PC-9 (cell line): ENCODE data around the gene DDX17. TPM values are rescaled to one million over a fixed set of nuclear protein-coding genes. Genes with fewer than 3 reads are reported as not detected.

ENCODE experiments used
- BruUV-seq: library from RNA; stranded (reverse); fragments of 400-500 nt; replicated peaks from 2 replicates; lab custom pipeline; 2021; lab: Mats Ljungman, UMichigan
- CTCF ChIA-PET: fragments of 300-600 bp; sonication (Branson Sonifier 250); formaldehyde crosslinking; loops from one replicate; lab custom pipeline; 2022; ENCODE audit warnings: antibody characterized with exemption; lab: Charles Lee
- POLR2A ChIA-PET: fragments of 300-600 bp; sonication (Branson Sonifier 250); formaldehyde crosslinking; loops from one replicate; lab custom pipeline; 2022; ENCODE audit warnings: antibody characterized with exemption; ENCODE audit not compliant: unreplicated experiment; lab: Charles Lee
- DNase-seq, 2 experiments: peaks; one replicate each; pipeline versions ENCODE4 v3.0.0 to v3.0.0-alpha.2; 2015 to 2022; ENCODE audit warnings: mixed read lengths in 1 of 2
- H2AFZ ChIP-seq: fragments of 200-600 bp; sonication (generic); 2 replicates; pipeline ENCODE4 v1.8.1; 2017; ENCODE audit warnings: antibody characterized with exemption
- H3F3A ChIP-seq: fragments of 200-600 bp; sonication (generic); 2 replicates; pipeline ENCODE4 v1.8.1; 2017; ENCODE audit warnings: antibody characterized with exemption, mild to moderate bottlenecking, low read depth; ENCODE audit not compliant: insufficient read depth
- H3K27ac ChIP-seq: fragments of 200-600 bp; sonication (generic); 2 replicates; pipeline ENCODE4 v1.6.1; 2016; ENCODE audit warnings: mixed run types
- H3K27me3 ChIP-seq: fragments of 200-600 bp; sonication (generic); 2 replicates; pipeline ENCODE4 v1.6.1; 2016; ENCODE audit warnings: low read depth, mixed run types; ENCODE audit not compliant: insufficient read depth
- H3K36me3 ChIP-seq: fragments of 200-600 bp; sonication (generic); 2 replicates; pipeline ENCODE4 v1.6.1; 2016; ENCODE audit warnings: low read depth, mixed run types
- H3K4me1 ChIP-seq: fragments of 200-600 bp; sonication (generic); replicated peaks from 2 replicates; pipeline ENCODE4 v1.6.1; 2016; ENCODE audit warnings: mixed run types; ENCODE audit not compliant: insufficient read depth
- H3K4me2 ChIP-seq: fragments of 200-600 bp; sonication (generic); 2 replicates; pipeline ENCODE4 v1.6.1; 2017; ENCODE audit warnings: mixed run types
- H3K4me3 ChIP-seq: fragments of 200-600 bp; sonication (generic); 2 replicates; pipeline ENCODE4 v1.6.1; 2016; ENCODE audit warnings: mixed run types
- H3K79me2 ChIP-seq: fragments of 200-600 bp; sonication (generic); 2 replicates; pipeline ENCODE4 v1.6.1; 2017; ENCODE audit warnings: low read depth, mixed run types
- H3K9me2 ChIP-seq: fragments of 200-600 bp; sonication (generic); 2 replicates; pipeline ENCODE4 v1.8.1; 2017; ENCODE audit warnings: mild to moderate bottlenecking; ENCODE audit not compliant: insufficient read depth
- H3K9me3 ChIP-seq: fragments of 200-600 bp; sonication (generic); 2 replicates; pipeline ENCODE4 v1.8.1; 2016; ENCODE audit warnings: low read depth; ENCODE audit not compliant: insufficient read depth
- H4K20me1 ChIP-seq: fragments of 200-600 bp; sonication (generic); 2 replicates; pipeline ENCODE4 v1.8.1; 2017; ENCODE audit not compliant: insufficient read depth
- CTCF ChIP-seq: fragments of 200-600 bp; sonication (generic); conservative IDR thresholded peaks from 2 replicates; pipeline ENCODE4 v1.6.1; 2017; ENCODE audit warnings: mixed run types, antibody characterized with exemption, mild to moderate bottlenecking, moderate library complexity
- EZH2 ChIP-seq: fragments of 200-600 bp; sonication (generic); IDR thresholded peaks from 2 replicates; pipeline ENCODE4 v1.8.0; 2017; ENCODE audit warnings: antibody characterized with exemption, low read depth
- intact Hi-C: fragments of 100-400 bp; cut with micrococcal nuclease; formaldehyde crosslinking; loops from one replicate; pipeline ENCODE4 v1.10.0; 2022; ENCODE audit not compliant: unreplicated experiment
- total RNA-seq: library from RNA; stranded (reverse); gene quantifications from 2 replicates; pipeline ENCODE4 v1.2.3, GENCODE V29; 2021

The DDX17 gene
- total RNA-seq, 1 experiment from 2014 or later, result 511 TPM

GRCh38 chr22:38441620-38442287 is 64.4 kb downstream of the DDX17 start:
- BruUV-seq, result no TSS peak
- POLR2A ChIA-PET, result no interaction called here
- H3K36me3 ChIP-seq, result no peaks in the 10 kb centered on the region

GRCh38 chr22:38440747-38441350 is 65.3 kb downstream of the DDX17 start:
- no peak for DNase-seq
- Histone ChIP-seq H3K9me3 (no peaks in the 10 kb centered on the region), H3K27ac (no peak overlapping the region), H3F3A (peaks cover 8% of the 10 kb centered on the region; the same call in 1 of the 2 replicates), H3K4me2 (no peak overlapping the region), H2AFZ (no peak overlapping the region), H3K27me3 (peaks cover 33% of the 10 kb centered on the region; the same call in 1 of the 2 replicates), H3K9me2 (no peaks in the 10 kb centered on the region), H3K36me3 (no peaks in the 10 kb centered on the region), H4K20me1 (no peaks in the 10 kb centered on the region), H3K4me1 (no peaks in the 10 kb centered on the region), H3K4me3 (no peak overlapping the region), H3K79me2 (no peaks in the 10 kb centered on the region)
- TF ChIP-seq EZH2 (no peak), CTCF (no peak)
- no TSS peak for BruUV-seq
- intact Hi-C loops, result no loop called here
- ChIA-PET CTCF (interaction anchor here (0.5 kb wide), 1 partner anchor 18 kb away, joined by 4 read pairs; no protein-coding TSS in a partner anchor), POLR2A (no interaction called here)

More at GRCh38 chr22:38441620-38442287, 64.4 kb downstream of the DDX17 start:
- H3K4me2 ChIP-seq, result no peak overlapping the region
- no peaks in the 10 kb centered on the region for H3K9me3 ChIP-seq
- H3K4me3 ChIP-seq, result no peak overlapping the region
- no peak overlapping the region for H2AFZ ChIP-seq
- TF ChIP-seq CTCF (no peak), EZH2 (no peak)
- H3K9me2 ChIP-seq, result no peaks in the 10 kb centered on the region
- peaks cover 8% of the 10 kb centered on the region; the same call in 1 of the 2 replicates for H3F3A ChIP-seq
- DNase-seq, result no peak
- H3K79me2 ChIP-seq, result no peaks in the 10 kb centered on the region
- peaks cover 33% of the 10 kb centered on the region; the same call in 1 of the 2 replicates for H3K27me3 ChIP-seq
- no peaks in the 10 kb centered on the region for H4K20me1 ChIP-seq
- H3K4me1 ChIP-seq, result no peaks in the 10 kb centered on the region
- CTCF ChIA-PET, result no interaction called here
- intact Hi-C loops, result no loop called here
- H3K27ac ChIP-seq, result no peak overlapping the region

GRCh38 chr22:38437416-38437815 is 68.7 kb downstream of the DDX17 start:
- BruUV-seq, result no TSS peak
- CTCF ChIA-PET, result no interaction called here

More at GRCh38 chr22:38437416-38437815, 68.7 kb downstream of the DDX17 start:
- DNase-seq, result no peak
- no peak overlapping the region for H3K4me3 ChIP-seq
- H3K4me2 ChIP-seq, result no peak overlapping the region
- no peak overlapping the region for H2AFZ ChIP-seq
- H3K36me3 ChIP-seq, result no peaks in the 10 kb centered on the region
- H3K27ac ChIP-seq, result no peak overlapping the region
- intact Hi-C loops, result no loop called here
- peaks cover 17% of the 10 kb centered on the region; the same call in 1 of the 2 replicates for H3K27me3 ChIP-seq
- POLR2A ChIA-PET, result interaction anchor here (0.7 kb wide), 1 partner anchor 317 kb away, joined by 4 read pairs; no protein-coding TSS in a partner anchor
- no peaks in the 10 kb centered on the region for H4K20me1 ChIP-seq
- no peaks in the 10 kb centered on the region for H3K79me2 ChIP-seq
- 0 out of 2 replicates have a peak, but pooled peaks cover 3% of the 10 kb centered on the region for H3F3A ChIP-seq
- H3K9me2 ChIP-seq, result no peaks in the 10 kb centered on the region
- no peaks in the 10 kb centered on the region for H3K4me1 ChIP-seq
- TF ChIP-seq EZH2, result no peak
- no peak for TF ChIP-seq CTCF
- no peaks in the 10 kb centered on the region for H3K9me3 ChIP-seq
